ENCODE results near the gene DNMT3A. TPM values are rescaled to one million over a fixed set of nuclear protein-coding genes. Genes with fewer than 3 reads are reported as not detected.

Gene DNMT3A
- total RNA-seq, 1 donor: 11.7 TPM

DNA sequence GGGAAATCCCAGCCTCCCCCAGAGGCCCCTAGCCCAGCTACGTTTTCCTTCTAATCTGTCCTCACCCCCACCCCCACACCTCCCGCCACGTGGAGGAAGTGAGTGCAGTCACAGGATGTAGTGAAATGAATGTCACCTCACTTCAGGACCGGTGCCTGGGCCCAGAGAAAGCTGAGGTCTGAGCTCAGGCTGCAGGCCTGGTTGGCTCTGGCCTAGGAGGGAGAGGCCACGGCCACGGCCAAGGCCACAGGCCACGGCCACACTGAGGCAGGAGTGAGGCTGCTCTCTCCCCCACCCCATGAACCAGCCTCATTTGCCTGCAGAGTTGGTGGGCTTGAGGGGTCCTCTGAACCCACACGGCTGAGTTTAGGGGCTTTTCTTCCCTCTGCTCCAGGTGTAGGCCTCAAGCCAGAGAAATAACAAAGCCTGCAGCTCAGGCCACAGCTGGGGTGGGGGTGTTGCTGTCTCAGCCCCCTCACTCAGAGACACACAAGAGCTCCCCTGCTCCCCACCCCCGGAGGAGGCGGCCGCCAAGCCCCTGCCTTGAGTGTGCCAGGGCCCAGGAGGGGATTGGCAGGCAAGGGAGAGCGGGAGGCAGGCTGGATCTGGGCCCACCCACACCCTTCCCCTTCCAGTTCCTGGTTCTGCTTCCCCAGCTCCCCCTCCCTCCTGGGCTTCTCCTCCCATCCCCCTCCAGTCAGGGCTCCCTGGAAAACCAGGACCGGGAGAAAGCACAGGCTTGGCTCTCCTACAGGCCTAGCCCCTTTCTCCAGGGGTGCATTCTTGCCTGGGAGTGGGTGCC, 27.0 kb downstream of the DNMT3A start:
- DNase-seq (ENCODE audit: low read depth): no peak
- TF ChIP-seq, protein P1, sequence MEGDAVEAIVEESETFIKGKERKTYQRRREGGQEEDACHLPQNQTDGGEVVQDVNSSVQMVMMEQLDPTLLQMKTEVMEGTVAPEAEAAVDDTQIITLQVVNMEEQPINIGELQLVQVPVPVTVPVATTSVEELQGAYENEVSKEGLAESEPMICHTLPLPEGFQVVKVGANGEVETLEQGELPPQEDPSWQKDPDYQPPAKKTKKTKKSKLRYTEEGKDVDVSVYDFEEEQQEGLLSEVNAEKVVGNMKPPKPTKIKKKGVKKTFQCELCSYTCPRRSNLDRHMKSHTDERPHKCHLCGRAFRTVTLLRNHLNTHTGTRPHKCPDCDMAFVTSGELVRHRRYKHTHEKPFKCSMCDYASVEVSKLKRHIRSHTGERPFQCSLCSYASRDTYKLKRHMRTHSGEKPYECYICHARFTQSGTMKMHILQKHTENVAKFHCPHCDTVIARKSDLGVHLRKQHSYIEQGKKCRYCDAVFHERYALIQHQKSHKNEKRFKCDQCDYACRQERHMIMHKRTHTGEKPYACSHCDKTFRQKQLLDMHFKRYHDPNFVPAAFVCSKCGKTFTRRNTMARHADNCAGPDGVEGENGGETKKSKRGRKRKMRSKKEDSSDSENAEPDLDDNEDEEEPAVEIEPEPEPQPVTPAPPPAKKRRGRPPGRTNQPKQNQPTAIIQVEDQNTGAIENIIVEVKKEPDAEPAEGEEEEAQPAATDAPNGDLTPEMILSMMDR (IDR thresholded peaks at IDR 0.05; ENCODE audit: insufficient read depth, low read depth, low read length): no peak
- no peak overlapping the region for H3K4me3 ChIP-seq (ENCODE audit: low read depth, low read length)

DNA sequence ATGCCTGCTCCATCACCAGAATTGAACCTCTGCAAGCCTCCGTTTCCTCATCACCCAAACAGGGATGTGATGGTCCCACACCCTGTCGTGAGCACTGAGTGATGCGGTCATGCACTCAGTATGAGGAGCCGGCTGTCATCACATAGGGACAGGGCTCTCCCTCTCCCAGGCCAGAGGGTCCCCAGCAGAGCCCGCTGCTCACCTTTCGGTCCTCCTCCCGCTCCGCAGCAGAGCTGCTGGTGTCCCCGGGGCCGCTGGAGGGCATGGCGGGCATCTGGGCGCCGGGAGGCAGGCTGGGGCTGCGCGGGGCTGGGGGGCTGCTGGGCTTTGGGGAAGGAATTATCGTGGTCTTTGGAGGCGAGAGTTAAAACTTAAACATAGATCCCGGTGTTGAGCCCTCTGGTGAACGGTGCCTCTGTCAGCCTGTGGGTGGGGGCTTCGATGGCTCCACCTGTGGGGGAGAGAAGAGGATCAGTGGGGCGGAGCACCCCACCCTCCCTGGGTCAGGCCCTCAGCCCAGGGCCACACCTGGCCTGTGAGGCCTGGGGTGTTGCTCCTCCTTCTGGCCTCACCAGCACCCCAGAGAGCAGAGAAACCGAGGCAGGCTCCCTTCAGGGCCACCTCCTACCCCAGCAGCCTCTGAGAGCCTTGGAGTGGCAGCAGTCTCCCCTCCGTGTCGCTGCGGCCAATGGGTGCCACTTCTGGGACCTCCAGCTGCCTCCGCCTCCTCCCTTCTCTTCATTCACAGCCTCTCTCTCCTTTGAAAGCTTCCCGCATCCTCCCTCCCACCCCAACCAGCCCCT, 27.8 kb downstream of the DNMT3A start:
- H3K4me3 ChIP-seq (ENCODE audit: low read depth, low read length): no peak overlapping the region
- TF ChIP-seq, protein P1 (IDR thresholded peaks at IDR 0.05; ENCODE audit: insufficient read depth, low read depth, low read length): no peak
- no peak for DNase-seq (ENCODE audit: low read depth)

DNA sequence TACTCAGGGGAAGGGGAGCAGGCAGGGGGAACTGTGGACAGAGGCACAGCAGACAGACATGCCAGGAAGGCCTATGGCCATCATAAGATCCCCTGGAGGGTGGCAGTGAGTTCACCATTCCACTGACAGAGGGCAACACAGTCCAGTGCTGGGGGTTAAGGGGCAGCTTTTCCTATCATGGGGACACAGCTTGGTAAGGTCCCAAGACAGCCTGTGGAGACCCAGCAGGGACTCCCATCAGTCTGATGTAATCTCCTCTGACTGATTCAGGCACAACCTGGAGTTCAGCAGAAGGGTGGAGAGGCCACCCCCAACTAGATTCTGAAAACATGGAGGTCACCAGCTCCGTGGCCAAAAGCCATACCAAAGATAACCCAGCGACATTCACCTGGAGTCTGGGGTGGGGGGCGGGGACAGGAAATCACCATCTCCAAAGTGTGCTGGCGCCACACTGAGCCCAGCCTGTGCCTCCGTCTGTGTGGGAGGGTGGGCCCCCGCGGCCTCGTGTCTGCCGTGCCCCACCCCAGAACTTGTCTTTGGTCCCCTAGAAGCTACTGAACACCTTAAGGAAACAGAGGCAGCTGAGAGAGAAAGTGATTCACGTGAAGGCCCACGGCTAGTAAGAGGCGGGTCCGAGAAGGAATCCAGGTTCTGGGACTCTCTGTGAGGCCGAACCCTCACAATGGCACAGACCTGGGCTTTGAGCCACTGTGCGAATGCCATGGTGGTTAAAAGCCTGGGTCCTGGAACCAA, 28.6 kb downstream of the DNMT3A start:
- no peak for DNase-seq (ENCODE audit: low read depth)
- TF ChIP-seq, protein P1 (IDR thresholded peaks at IDR 0.05; ENCODE audit: insufficient read depth, low read depth, low read length): no peak
- no peak overlapping the region for H3K4me3 ChIP-seq (ENCODE audit: low read depth, low read length)

DNA sequence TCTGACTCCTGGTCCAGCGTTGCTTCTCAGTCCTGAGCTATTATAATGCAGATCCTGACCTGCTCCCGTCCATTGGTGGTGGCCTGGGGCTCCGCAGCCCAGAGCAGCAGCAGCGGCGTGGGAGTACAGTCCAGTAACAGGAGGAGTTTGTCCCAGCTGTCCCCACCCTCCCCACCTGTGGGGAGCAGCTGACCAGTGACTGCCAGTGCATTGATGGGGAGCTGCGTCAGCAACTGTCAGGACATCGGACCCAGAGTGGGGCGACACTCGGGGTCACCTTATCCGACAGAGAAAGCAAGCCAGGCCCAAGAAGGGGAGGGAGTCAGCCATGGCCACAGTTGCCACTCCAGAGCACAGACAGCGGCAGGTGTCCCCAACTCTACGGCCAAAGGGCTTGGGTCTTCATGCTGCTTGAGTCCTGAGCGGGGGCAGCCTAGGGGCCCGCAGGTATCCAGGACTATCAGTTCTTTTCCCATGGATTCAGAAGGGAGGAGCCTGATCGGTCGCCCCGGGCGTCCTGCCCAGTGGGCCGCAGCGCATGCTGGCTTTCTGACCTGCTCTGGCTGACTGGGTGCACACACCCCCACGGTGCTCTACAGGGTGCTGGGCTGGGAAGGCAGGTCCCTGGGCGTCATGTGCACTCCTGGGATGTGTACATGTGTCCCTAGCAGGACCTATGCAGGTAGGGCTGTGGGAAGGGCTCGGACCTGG, 29.7 kb downstream of the DNMT3A start:
- TF ChIP-seq, protein P1 (IDR thresholded peaks at IDR 0.05; ENCODE audit: insufficient read depth, low read depth, low read length): no peak
- no peak for DNase-seq (ENCODE audit: low read depth)
- H3K4me3 ChIP-seq (ENCODE audit: low read depth, low read length): no peak overlapping the region

DNA sequence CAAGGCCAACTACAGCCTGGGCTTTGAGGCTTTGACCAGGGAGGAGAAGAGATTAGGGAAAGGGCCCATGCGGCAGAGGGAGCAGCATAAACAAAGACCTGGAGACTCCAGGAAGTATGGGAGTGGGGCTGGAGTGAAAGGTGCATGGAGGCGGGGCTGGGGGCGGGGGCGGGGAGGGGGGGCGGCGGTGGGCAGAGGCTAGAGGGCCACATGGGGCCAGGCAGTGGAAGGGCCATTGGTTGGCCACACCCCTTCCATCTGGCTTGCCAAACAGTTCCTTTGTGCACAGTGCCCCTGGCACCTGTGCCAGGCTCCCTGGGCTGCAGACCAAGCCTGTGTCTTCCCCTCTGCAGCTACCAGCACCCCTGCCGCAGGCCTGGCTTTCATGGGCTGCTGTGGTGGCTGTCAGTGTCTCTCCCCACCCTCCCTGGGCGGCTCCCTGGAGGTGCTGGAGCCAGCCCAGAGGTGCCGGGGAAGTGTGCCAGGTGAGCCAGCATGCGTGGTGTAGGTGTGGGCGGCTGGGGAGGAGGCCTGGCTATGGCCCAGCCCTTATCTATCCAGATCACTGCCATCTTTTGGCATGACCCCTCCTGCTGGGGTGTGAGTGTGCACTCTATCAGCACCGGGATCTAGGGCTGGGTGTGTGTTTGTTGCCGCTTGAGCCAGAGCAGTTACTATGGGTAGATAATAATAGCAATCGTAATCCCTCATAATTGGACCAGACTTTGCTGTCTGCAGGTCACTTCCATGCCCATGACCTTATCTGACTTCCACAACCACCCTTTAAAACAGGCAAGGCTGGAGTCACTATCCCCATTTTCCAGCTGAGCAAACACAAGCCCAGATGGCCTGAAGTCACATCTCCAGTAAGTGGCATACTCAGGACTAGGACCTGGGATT, 30.5 kb downstream of the DNMT3A start:
- TF ChIP-seq, protein P1 (IDR thresholded peaks at IDR 0.05; ENCODE audit: insufficient read depth, low read depth, low read length): no peak
- no peak for DNase-seq (ENCODE audit: low read depth)

More for the DNA sequence above, 30.5 kb downstream of the DNMT3A start:
- H3K4me3 ChIP-seq (ENCODE audit: low read depth, low read length): no peak overlapping the region

Measured in fibroblast of villous mesenchyme (primary cell).